ENCODE data around the gene TBL3. TPM values are rescaled to one million over a fixed set of nuclear protein-coding genes. Genes with fewer than 3 reads are reported as not detected.
"Not testable (repeated sequence)": the region's sequence is repeated elsewhere in the genome, so short reads cannot be mapped to it uniquely, and the experiment has no call there.

TBL3 gene
- total and polyA plus RNA-seq, 5 experiments from 2014 or later: 30.0 to 61.8 (median 44.6) TPM

GRCh38 chr16:1960665-1961630 is 10.9 kb upstream of the TBL3 start:
- POLR2A ChIA-PET: interaction anchor here (0.6 to 7.9 kb wide), 8 partner anchors 10 to 194 kb away, joined by 3 to 89 read pairs (median 5); partner anchors contain the start of genes EME2, GFER, MRPS34 and MSRB1
- ATAC-seq (no peak), DNase-seq (peak in 1 of 10 donors; percentile 28)
- Mint-ChIP-seq H3K27ac (peak overlapping the region; percentile 75 to 96 (median 90)), H3K36me3 (peaks cover 4 to 33% (median 14%) of the 10 kb centered on the region in 3 donors), H3K9me3 (no peaks in the 10 kb centered on the region), H3K4me1 (peaks cover 25 to 55% (median 50%) of the 10 kb centered on the region in 4 donors), H3K4me3 (peak overlapping the region; percentile 88 to 94 (median 91)), H3K27me3 (peaks cover 0 to 2% (median 0%) of the 10 kb centered on the region in 5 donors)

GRCh38 chr16:1961651-1962067 is 10.2 kb upstream of the TBL3 start:
- Mint-ChIP-seq H3K27ac (peak overlapping the region in 8 of 10 donors; percentile 35 to 98 (median 80)), H3K27me3 (peaks cover 0 to 2% (median 0%) of the 10 kb centered on the region in 5 donors), H3K4me1 (peaks cover 25 to 55% (median 50%) of the 10 kb centered on the region in 4 donors), H3K4me3 (peak overlapping the region in 8 of 10 donors; percentile 33 to 92 (median 52)), H3K36me3 (peaks cover 4 to 33% (median 14%) of the 10 kb centered on the region in 3 donors), H3K9me3 (no peaks in the 10 kb centered on the region)
- POLR2A ChIA-PET: interaction anchor here (4.0 to 7.9 kb wide), 2 partner anchors 9 to 22 kb away, joined by 39 to 89 read pairs; partner anchors contain the start of genes GFER, NOXO1 and TBL3
- ATAC-seq (no peak), DNase-seq (peak in 1 of 10 donors; percentile 15)

- H3K27me3 Mint-ChIP-seq, H3K9me3 Mint-ChIP-seq, DNase-seq, ATAC-seq: not testable (repeated sequence)
- Mint-ChIP-seq H3K27ac (peak overlapping the region in 9 of 10 donors; percentile 50 to 99 (median 95)), H3K36me3 (peaks cover 4 to 33% (median 14%) of the 10 kb centered on the region in 3 donors), H3K4me1 (peaks cover 25 to 55% (median 50%) of the 10 kb centered on the region in 4 donors), H3K4me3 (peak overlapping the region; percentile 89 to 97 (median 92))
- POLR2A ChIA-PET: interaction anchor here (1.1 to 7.9 kb wide), 4 partner anchors 8 to 242 kb away, joined by 4 to 89 read pairs (median 44); partner anchors contain the start of genes GFER, NOXO1, TBL3 and TRAF7
These were observed 9.4 kb upstream of the TBL3 start for GRCh38 chr16:1962161-1963153.

- Mint-ChIP-seq H3K9me3 (no peaks in the 10 kb centered on the region), H3K36me3 (peaks cover 4 to 33% (median 14%) of the 10 kb centered on the region in 3 donors), H3K27me3 (no peaks in the 10 kb centered on the region), H3K4me1 (peaks cover 25 to 51% (median 50%) of the 10 kb centered on the region in 4 donors), H3K4me3 (peak overlapping the region; percentile 89 to 97 (median 92)), H3K27ac (peak overlapping the region; percentile 93 to 99 (median 96))
- DNase-seq (peak in 3 of 10 donors; percentile 17 to 64 (median 32)), ATAC-seq (peak; percentile 15 to 23)
- POLR2A ChIA-PET: interaction anchor here (0.9 to 7.9 kb wide), 39 partner anchors 8 to 1328 kb away, joined by 3 to 89 read pairs (median 5); partner anchors contain the start of genes EME2, FAHD1, GFER and HAGH
These were observed 7.9 kb upstream of the TBL3 start for GRCh38 chr16:1963806-1964505.

GRCh38 chr16:1964506-1965395 is 7.1 kb upstream of the TBL3 start, which contains the start of gene RPS2:
RPS2 (minus strand) TSS chr16:1964826; CDS start chr16:1964625, 201 bp downstream.
- H3K27ac Mint-ChIP-seq: peak within 1 kb of the TSS; percentile 96 to 99 (median 97)
- H3K4me3 Mint-ChIP-seq: peak within 1 kb of the TSS; percentile 89 to 97 (median 94)
- H3K9me3 Mint-ChIP-seq: no peaks in the 10 kb centered on the region
- peak; percentile 95 to 100 (median 98) for DNase-seq
- H3K27me3 Mint-ChIP-seq: no peaks in the 10 kb centered on the region
- peaks cover 4 to 33% (median 14%) of the 10 kb centered on the region in 3 donors for H3K36me3 Mint-ChIP-seq
- POLR2A ChIA-PET: interaction anchor here (0.6 to 7.9 kb wide), 48 partner anchors 9 to 1328 kb away, joined by 3 to 89 read pairs (median 4); partner anchors contain the start of genes ABCA3, EME2, FAHD1 and GFER
- peak; percentile 88 to 93 for ATAC-seq
- peaks cover 24 to 48% (median 48%) of the 10 kb centered on the region in 4 donors for H3K4me1 Mint-ChIP-seq

- Mint-ChIP-seq H3K27me3 (no peaks in the 10 kb centered on the region), H3K27ac (peak overlapping the region; percentile 96 to 99 (median 97)), H3K4me1 (peaks cover 20 to 45% (median 41%) of the 10 kb centered on the region in 4 donors), H3K4me3 (peak overlapping the region; percentile 89 to 97 (median 94)), H3K36me3 (peaks cover 4 to 33% (median 14%) of the 10 kb centered on the region in 3 donors), H3K9me3 (no peaks in the 10 kb centered on the region)
- DNase-seq: no peak
- peak; percentile 4 to 7 for ATAC-seq
- POLR2A ChIA-PET: interaction anchor here (0.6 to 7.9 kb wide), 40 partner anchors 8 to 1329 kb away, joined by 3 to 89 read pairs (median 5); partner anchors contain the start of genes EME2, FAHD1, GFER and HAGH
These were observed 6.4 kb upstream of the TBL3 start for GRCh38 chr16:1965396-1966001.

- H3K4me1 Mint-ChIP-seq: peaks cover 18 to 44% (median 40%) of the 10 kb centered on the region in 4 donors
- no peaks in the 10 kb centered on the region for H3K27me3 Mint-ChIP-seq
- H3K9me3 Mint-ChIP-seq: no peaks in the 10 kb centered on the region
- H3K36me3 Mint-ChIP-seq: peaks cover 4 to 27% (median 10%) of the 10 kb centered on the region in 3 donors
- peak within 1 kb of the TSS; percentile 89 to 97 (median 94) for H3K4me3 Mint-ChIP-seq
- POLR2A ChIA-PET: interaction anchor here (0.6 to 7.9 kb wide), 8 partner anchors 17 to 431 kb away, joined by 3 to 89 read pairs (median 10); partner anchors contain the start of genes GFER, NOXO1, NUBP2 and PKD1
- no peak for DNase-seq
- ATAC-seq: no peak
- H3K27ac Mint-ChIP-seq: peak within 1 kb of the TSS; percentile 96 to 99 (median 97)
These were observed 5.4 kb upstream of the TBL3 start, which contains the start of gene RNF151 for GRCh38 chr16:1966460-1966859. RNF151 (plus strand) TSS chr16:1966856; CDS start chr16:1966882, 26 bp downstream.

- POLR2A ChIA-PET: interaction anchor here (0.5 to 1.7 kb wide), 2 partner anchors 13 to 186 kb away, joined by 4 to 6 read pairs; partner anchors contain the start of gene TRAF7
- DNase-seq (no peak), ATAC-seq (no peak)
- no peaks in the 10 kb centered on the region for H3K9me3 Mint-ChIP-seq
- no peak overlapping the region for H3K27ac Mint-ChIP-seq
- H3K27me3 Mint-ChIP-seq: no peaks in the 10 kb centered on the region
- no peak overlapping the region for H3K4me3 Mint-ChIP-seq
- peaks cover 27 to 47% (median 38%) of the 10 kb centered on the region in 4 donors for H3K4me1 Mint-ChIP-seq
- peaks cover 4 to 19% (median 4%) of the 10 kb centered on the region in 3 donors for H3K36me3 Mint-ChIP-seq
These were observed 3.5 kb upstream of the TBL3 start for GRCh38 chr16:1968146-1968953.

GRCh38 chr16:1972490-1972877 is 631 bp downstream of the TBL3 start:
- POLR2A ChIA-PET: interaction anchor here (0.6 to 3.7 kb wide), 21 partner anchors 8 to 1292 kb away, joined by 3 to 43 read pairs (median 6); partner anchors contain the start of genes ATP6V0C, GFER, MLST8 and MSRB1
- H3K36me3 Mint-ChIP-seq: peaks cover 0 to 41% (median 16%) of the 10 kb centered on the region in 3 donors

More at GRCh38 chr16:1972490-1972877, 631 bp downstream of the TBL3 start:
- Mint-ChIP-seq H3K27ac (peak overlapping the region in 6 of 10 donors; percentile 28 to 99 (median 99)), H3K27me3 (peaks cover 0 to 5% (median 0%) of the 10 kb centered on the region in 5 donors), H3K9me3 (no peaks in the 10 kb centered on the region), H3K4me1 (peaks cover 17 to 30% (median 23%) of the 10 kb centered on the region in 4 donors), H3K4me3 (peak overlapping the region; percentile 89 to 100 (median 97))
- ATAC-seq (no peak), DNase-seq (peak in 1 of 10 donors; percentile 62)
